ENCODE data around the gene ITGAE.
"Not testable (repeated sequence)": the region's sequence is repeated elsewhere in the genome, so short reads cannot be mapped to it uniquely, and the experiment has no call there.

The ITGAE gene

GRCh38 chr17:3704931-3705717, 95.9 kb downstream of the ITGAE start:
- H3K4me3 ChIP-seq (ENCODE audit: low read length in 2 of 2): no peak overlapping the region
- H3K9me3 ChIP-seq (ENCODE audit: control insufficient read depth in 2 of 2, low read length in 2 of 2): no peaks in the 10 kb centered on the region
- H3K4me1 ChIP-seq (ENCODE audit: control insufficient read depth in 2 of 2, insufficient read depth in 2 of 2, low read length in 2 of 2): no peaks in the 10 kb centered on the region
- no peaks in the 10 kb centered on the region for H3K27me3 ChIP-seq (ENCODE audit: control insufficient read depth in 2 of 2, insufficient read depth in 2 of 2, low read length in 2 of 2)
- H3K9ac ChIP-seq (ENCODE audit: low read depth in 1 of 2, low read length in 2 of 2): no peak overlapping the region
- H3K27ac ChIP-seq (ENCODE audit: low read depth in 2 of 2, low read length in 2 of 2): no peak overlapping the region
- H3K36me3 ChIP-seq (ENCODE audit: control insufficient read depth in 2 of 2, insufficient read depth in 2 of 2, low read length in 2 of 2): no peaks in the 10 kb centered on the region

GRCh38 chr17:3702041-3702539, 98.9 kb downstream of the ITGAE start:
- H3K36me3 ChIP-seq (ENCODE audit: control insufficient read depth in 2 of 2, insufficient read depth in 2 of 2, low read length in 2 of 2); H3K4me1 ChIP-seq (ENCODE audit: control insufficient read depth in 2 of 2, insufficient read depth in 2 of 2, low read length in 2 of 2); H3K4me3 ChIP-seq (ENCODE audit: low read length in 2 of 2); H3K27ac ChIP-seq (ENCODE audit: low read depth in 2 of 2, low read length in 2 of 2); H3K9me3 ChIP-seq (ENCODE audit: control insufficient read depth in 2 of 2, low read length in 2 of 2); H3K9ac ChIP-seq (ENCODE audit: low read depth in 1 of 2, low read length in 2 of 2); H3K27me3 ChIP-seq (ENCODE audit: control insufficient read depth in 2 of 2, insufficient read depth in 2 of 2, low read length in 2 of 2): not testable (repeated sequence)

DNA sequence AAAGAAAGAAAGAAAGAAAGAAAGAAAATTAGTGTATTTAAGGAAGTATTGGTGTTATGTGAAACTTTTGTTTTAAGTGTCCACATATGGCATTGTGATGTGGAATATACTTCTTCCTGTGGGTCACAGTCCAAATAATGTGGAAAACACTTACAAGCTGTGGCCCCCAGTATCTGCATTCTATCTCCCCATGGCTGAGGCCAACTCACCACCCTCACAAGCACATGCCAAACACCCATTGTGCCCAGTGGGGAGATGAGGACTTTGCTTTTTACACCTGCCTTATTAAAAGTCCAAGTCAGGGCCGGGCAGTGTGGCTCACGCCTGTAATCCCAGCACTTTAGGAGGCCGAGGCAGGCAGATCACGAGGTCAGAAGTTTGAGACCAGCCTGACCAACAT, 101.0 kb downstream of the ITGAE start:
- H3K27ac ChIP-seq (ENCODE audit: low read depth in 2 of 2, low read length in 2 of 2): no peak overlapping the region
- H3K4me3 ChIP-seq (ENCODE audit: low read length in 2 of 2): no peak overlapping the region
- no peaks in the 10 kb centered on the region for H3K36me3 ChIP-seq (ENCODE audit: control insufficient read depth in 2 of 2, insufficient read depth in 2 of 2, low read length in 2 of 2)
- H3K4me1 ChIP-seq (ENCODE audit: control insufficient read depth in 2 of 2, insufficient read depth in 2 of 2, low read length in 2 of 2): peaks cover 0 to 2% of the 10 kb centered on the region in 2 donors
- H3K9ac ChIP-seq (ENCODE audit: low read depth in 1 of 2, low read length in 2 of 2): no peak overlapping the region
- peaks cover 9 to 12% of the 10 kb centered on the region in 2 donors for H3K27me3 ChIP-seq (ENCODE audit: control insufficient read depth in 2 of 2, insufficient read depth in 2 of 2, low read length in 2 of 2)
- H3K9me3 ChIP-seq (ENCODE audit: control insufficient read depth in 2 of 2, low read length in 2 of 2): no peaks in the 10 kb centered on the region

GRCh38 chr17:3698139-3698538, 102.8 kb downstream of the ITGAE start:
- peaks cover 9 to 18% of the 10 kb centered on the region in 2 donors for H3K27me3 ChIP-seq (ENCODE audit: control insufficient read depth in 2 of 2, insufficient read depth in 2 of 2, low read length in 2 of 2)
- H3K27ac ChIP-seq (ENCODE audit: low read depth in 2 of 2, low read length in 2 of 2): no peak overlapping the region
- no peak overlapping the region for H3K9ac ChIP-seq (ENCODE audit: low read depth in 1 of 2, low read length in 2 of 2)
- peaks cover 0 to 2% of the 10 kb centered on the region in 2 donors for H3K4me1 ChIP-seq (ENCODE audit: control insufficient read depth in 2 of 2, insufficient read depth in 2 of 2, low read length in 2 of 2)
- no peaks in the 10 kb centered on the region for H3K9me3 ChIP-seq (ENCODE audit: control insufficient read depth in 2 of 2, low read length in 2 of 2)
- H3K4me3 ChIP-seq (ENCODE audit: low read length in 2 of 2): no peak overlapping the region
- no peaks in the 10 kb centered on the region for H3K36me3 ChIP-seq (ENCODE audit: control insufficient read depth in 2 of 2, insufficient read depth in 2 of 2, low read length in 2 of 2)

DNA sequence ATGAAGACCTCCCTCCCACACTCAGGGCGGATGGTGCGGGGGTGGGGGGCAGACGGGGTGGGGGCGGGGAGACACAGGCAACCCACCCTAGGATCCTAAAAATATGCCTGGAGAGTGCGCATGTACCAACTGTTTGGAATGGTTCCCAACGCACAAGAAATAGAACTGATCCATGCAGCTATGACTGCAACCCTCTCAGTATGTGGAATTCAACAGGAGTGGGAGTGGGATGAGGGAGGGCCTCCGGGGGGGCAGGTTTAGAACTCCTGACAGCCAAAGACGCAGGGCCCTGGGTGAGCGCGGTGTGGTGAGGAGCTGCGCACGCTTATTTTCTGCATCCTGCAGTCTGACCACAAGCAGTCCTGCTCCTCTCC, 103.9 kb downstream of the ITGAE start:
- no peaks in the 10 kb centered on the region for H3K36me3 ChIP-seq (ENCODE audit: control insufficient read depth in 2 of 2, insufficient read depth in 2 of 2, low read length in 2 of 2)
- peaks cover 0 to 2% of the 10 kb centered on the region in 2 donors for H3K4me1 ChIP-seq (ENCODE audit: control insufficient read depth in 2 of 2, insufficient read depth in 2 of 2, low read length in 2 of 2)
- H3K9me3 ChIP-seq (ENCODE audit: control insufficient read depth in 2 of 2, low read length in 2 of 2): no peaks in the 10 kb centered on the region
- no peak overlapping the region for H3K27ac ChIP-seq (ENCODE audit: low read depth in 2 of 2, low read length in 2 of 2)
- H3K27me3 ChIP-seq (ENCODE audit: control insufficient read depth in 2 of 2, insufficient read depth in 2 of 2, low read length in 2 of 2): peaks cover 9 to 18% of the 10 kb centered on the region in 2 donors
- H3K9ac ChIP-seq (ENCODE audit: low read depth in 1 of 2, low read length in 2 of 2): no peak overlapping the region
- H3K4me3 ChIP-seq (ENCODE audit: low read length in 2 of 2): no peak overlapping the region

GRCh38 chr17:3695723-3696411, 105.1 kb downstream of the ITGAE start, which contains the start of gene P2RX5:
Gene P2RX5 (minus strand): TSS chr17:3696155. CDS start chr17:3696005, 150 bp downstream.
- H3K4me3 ChIP-seq (ENCODE audit: low read length in 2 of 2): peak within 1 kb of the TSS; percentile 51 to 72
- peak within 1 kb of the TSS in 1 of 2 donors; percentile 32 for H3K27ac ChIP-seq (ENCODE audit: low read depth in 2 of 2, low read length in 2 of 2)
- no peaks in the 10 kb centered on the region for H3K9me3 ChIP-seq (ENCODE audit: control insufficient read depth in 2 of 2, low read length in 2 of 2)
- H3K4me1 ChIP-seq (ENCODE audit: control insufficient read depth in 2 of 2, insufficient read depth in 2 of 2, low read length in 2 of 2): peaks cover 0 to 2% of the 10 kb centered on the region in 2 donors
- no peaks in the 10 kb centered on the region for H3K36me3 ChIP-seq (ENCODE audit: control insufficient read depth in 2 of 2, insufficient read depth in 2 of 2, low read length in 2 of 2)
- H3K9ac ChIP-seq (ENCODE audit: low read depth in 1 of 2, low read length in 2 of 2): peak within 1 kb of the TSS; percentile 5 to 14
- peaks cover 9 to 18% of the 10 kb centered on the region in 2 donors for H3K27me3 ChIP-seq (ENCODE audit: control insufficient read depth in 2 of 2, insufficient read depth in 2 of 2, low read length in 2 of 2)

DNA sequence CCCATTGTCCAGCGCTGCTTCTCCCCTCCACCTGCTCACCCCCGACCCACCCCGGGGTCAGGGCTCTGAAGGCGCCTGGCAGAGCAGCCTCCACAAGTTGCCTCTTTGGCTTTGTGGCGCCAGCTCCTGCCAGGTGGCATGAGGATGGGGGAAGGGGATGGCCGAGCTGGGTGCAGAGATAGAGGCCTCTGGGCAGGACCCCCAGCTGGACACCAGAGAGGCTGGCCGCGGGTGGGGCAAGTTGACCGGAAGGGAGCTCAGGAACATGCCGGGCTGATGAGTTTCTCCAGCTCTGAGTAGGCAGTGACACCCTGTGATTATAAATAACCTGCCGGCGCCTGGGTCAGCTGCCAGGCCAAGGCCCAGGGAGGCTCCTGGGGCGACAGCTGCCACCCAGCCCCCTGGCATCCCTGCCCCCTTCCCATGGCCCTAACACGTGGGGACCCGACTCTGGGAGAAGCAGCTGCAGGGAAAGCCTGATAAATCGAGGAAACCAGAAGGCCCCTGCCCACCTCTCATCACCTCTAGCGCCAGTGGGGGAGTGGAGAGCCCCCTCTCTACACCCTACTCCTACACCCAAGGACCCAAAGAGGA, 105.8 kb downstream of the ITGAE start:
- H3K36me3 ChIP-seq (ENCODE audit: control insufficient read depth in 2 of 2, insufficient read depth in 2 of 2, low read length in 2 of 2): no peaks in the 10 kb centered on the region
- peaks cover 9 to 18% of the 10 kb centered on the region in 2 donors for H3K27me3 ChIP-seq (ENCODE audit: control insufficient read depth in 2 of 2, insufficient read depth in 2 of 2, low read length in 2 of 2)
- peak overlapping the region; percentile 51 to 72 for H3K4me3 ChIP-seq (ENCODE audit: low read length in 2 of 2)
- H3K4me1 ChIP-seq (ENCODE audit: control insufficient read depth in 2 of 2, insufficient read depth in 2 of 2, low read length in 2 of 2): peaks cover 0 to 2% of the 10 kb centered on the region in 2 donors
- H3K9me3 ChIP-seq (ENCODE audit: control insufficient read depth in 2 of 2, low read length in 2 of 2): no peaks in the 10 kb centered on the region
- H3K27ac ChIP-seq (ENCODE audit: low read depth in 2 of 2, low read length in 2 of 2): peak overlapping the region in 1 of 2 donors; percentile 32
- peak overlapping the region in 1 of 2 donors; percentile 5 for H3K9ac ChIP-seq (ENCODE audit: low read depth in 1 of 2, low read length in 2 of 2)

DNA sequence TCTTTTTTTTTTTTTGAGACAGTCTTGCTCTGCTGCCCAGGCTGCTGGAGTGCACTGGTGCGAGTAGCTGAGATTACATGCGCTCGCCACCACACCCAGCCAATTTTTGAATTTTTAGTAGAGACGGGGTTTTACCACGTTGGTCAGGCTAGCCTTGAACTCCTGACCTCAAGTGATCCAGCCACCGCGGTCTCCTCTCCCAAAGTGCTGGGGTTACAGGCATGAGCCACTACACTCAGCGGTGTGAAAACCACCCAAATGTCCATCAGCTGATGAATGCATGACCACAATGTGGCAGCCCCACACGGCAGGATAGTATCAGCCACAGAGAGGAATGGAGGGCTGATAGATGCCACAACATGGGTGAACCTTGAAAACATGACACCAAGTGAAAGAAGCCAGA, 107.2 kb downstream of the ITGAE start:
- Histone ChIP-seq H3K27me3 (ENCODE audit: control insufficient read depth in 2 of 2, insufficient read depth in 2 of 2, low read length in 2 of 2) (peaks cover 9 to 18% of the 10 kb centered on the region in 2 donors), H3K9ac (ENCODE audit: low read depth in 1 of 2, low read length in 2 of 2) (no peak overlapping the region), H3K27ac (ENCODE audit: low read depth in 2 of 2, low read length in 2 of 2) (no peak overlapping the region)

GRCh38 chr17:3693141-3693540, 107.8 kb downstream of the ITGAE start:
- no peak overlapping the region for H3K9ac ChIP-seq (ENCODE audit: low read depth in 1 of 2, low read length in 2 of 2)
- H3K4me1 ChIP-seq (ENCODE audit: control insufficient read depth in 2 of 2, insufficient read depth in 2 of 2, low read length in 2 of 2): peaks cover 0 to 2% of the 10 kb centered on the region in 2 donors
- H3K9me3 ChIP-seq (ENCODE audit: control insufficient read depth in 2 of 2, low read length in 2 of 2): no peaks in the 10 kb centered on the region
- H3K27me3 ChIP-seq (ENCODE audit: control insufficient read depth in 2 of 2, insufficient read depth in 2 of 2, low read length in 2 of 2): peaks cover 9 to 18% of the 10 kb centered on the region in 2 donors
- H3K27ac ChIP-seq (ENCODE audit: low read depth in 2 of 2, low read length in 2 of 2): no peak overlapping the region
- H3K36me3 ChIP-seq (ENCODE audit: control insufficient read depth in 2 of 2, insufficient read depth in 2 of 2, low read length in 2 of 2): no peaks in the 10 kb centered on the region
- H3K4me3 ChIP-seq (ENCODE audit: low read length in 2 of 2): no peak overlapping the region

More for the DNA sequence above, 107.2 kb downstream of the ITGAE start:
- no peaks in the 10 kb centered on the region for H3K9me3 ChIP-seq (ENCODE audit: control insufficient read depth in 2 of 2, low read length in 2 of 2)
- peaks cover 0 to 2% of the 10 kb centered on the region in 2 donors for H3K4me1 ChIP-seq (ENCODE audit: control insufficient read depth in 2 of 2, insufficient read depth in 2 of 2, low read length in 2 of 2)
- H3K36me3 ChIP-seq (ENCODE audit: control insufficient read depth in 2 of 2, insufficient read depth in 2 of 2, low read length in 2 of 2): no peaks in the 10 kb centered on the region
- H3K4me3 ChIP-seq (ENCODE audit: low read length in 2 of 2): no peak overlapping the region

DNA sequence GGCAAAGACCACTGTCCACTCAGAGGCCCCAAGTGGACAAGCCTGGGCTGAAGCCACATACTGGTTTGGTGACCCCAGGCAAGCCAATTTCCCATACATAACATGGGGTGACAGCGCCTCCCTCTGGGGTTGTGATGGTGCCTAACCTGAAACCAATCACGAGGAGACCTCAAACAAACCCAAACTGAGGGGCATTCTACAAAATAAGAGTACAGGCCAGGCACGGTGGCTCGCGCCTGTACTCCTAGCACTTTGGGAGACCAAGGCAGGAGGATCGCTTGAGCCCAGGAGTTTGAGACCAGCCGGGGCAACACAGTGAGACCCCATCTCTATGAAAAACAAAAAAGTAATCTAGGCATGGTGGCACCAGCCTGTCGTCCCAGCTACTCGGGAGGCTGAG, 108.6 kb downstream of the ITGAE start:
- H3K9ac ChIP-seq (ENCODE audit: low read depth in 1 of 2, low read length in 2 of 2): no peak overlapping the region
- no peaks in the 10 kb centered on the region for H3K9me3 ChIP-seq (ENCODE audit: control insufficient read depth in 2 of 2, low read length in 2 of 2)
- peaks cover 0 to 2% of the 10 kb centered on the region in 2 donors for H3K4me1 ChIP-seq (ENCODE audit: control insufficient read depth in 2 of 2, insufficient read depth in 2 of 2, low read length in 2 of 2)
- H3K36me3 ChIP-seq (ENCODE audit: control insufficient read depth in 2 of 2, insufficient read depth in 2 of 2, low read length in 2 of 2): no peaks in the 10 kb centered on the region
- H3K27me3 ChIP-seq (ENCODE audit: control insufficient read depth in 2 of 2, insufficient read depth in 2 of 2, low read length in 2 of 2): peaks cover 5 to 18% of the 10 kb centered on the region in 2 donors
- H3K27ac ChIP-seq (ENCODE audit: low read depth in 2 of 2, low read length in 2 of 2): no peak overlapping the region
- no peak overlapping the region for H3K4me3 ChIP-seq (ENCODE audit: low read length in 2 of 2)
